ENCODE measurements around the gene HOXB1. TPM values are rescaled to one million over a fixed set of nuclear protein-coding genes. Genes with fewer than 3 reads are reported as not detected.

Gene HOXB1
- total RNA-seq, 1 experiment from 2014 or later: not detected

DNA sequence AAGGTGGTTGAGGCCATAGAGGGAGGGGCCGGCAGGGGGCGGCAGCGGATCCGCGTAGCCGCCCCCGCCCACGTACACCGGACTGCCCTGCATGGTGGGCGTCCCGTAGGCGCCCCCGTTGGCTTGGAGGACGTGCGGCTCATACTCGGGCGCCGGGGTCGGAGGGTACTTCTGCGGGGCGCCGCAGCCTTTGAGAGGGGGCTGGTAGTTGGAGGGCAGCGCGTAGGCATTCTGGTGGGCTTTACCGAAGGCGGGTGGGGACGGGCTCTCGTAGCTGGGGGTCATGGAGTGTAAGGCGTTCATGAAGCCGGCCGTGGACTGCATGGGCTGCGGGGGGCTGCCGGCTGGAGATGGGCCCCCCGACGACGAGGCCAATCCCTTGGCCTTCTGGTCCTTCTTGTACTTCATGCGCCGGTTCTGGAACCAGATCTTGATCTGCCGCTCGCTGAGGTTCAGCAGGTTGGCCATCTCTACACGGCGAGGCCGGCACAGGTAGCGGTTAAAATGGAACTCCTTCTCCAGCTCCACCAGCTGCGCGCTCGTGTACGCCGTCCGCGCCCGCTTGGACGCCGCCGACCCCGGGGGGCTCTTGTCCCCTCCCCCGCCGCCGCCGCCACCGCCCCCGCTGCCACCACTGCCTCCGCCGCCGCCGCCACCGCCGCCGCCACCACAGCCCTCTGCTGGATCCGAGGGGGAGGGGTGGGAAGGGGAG, 19.8 kb upstream of the HOXB1 start:
- no peak overlapping the region for H3K27ac ChIP-seq
- H3K36me3 ChIP-seq (ENCODE audit: low read depth): no peaks in the 10 kb centered on the region
- H3K9me2 ChIP-seq (ENCODE audit: insufficient read depth): no peaks in the 10 kb centered on the region
- H3F3A ChIP-seq (ENCODE audit: insufficient read depth, low read depth): peaks cover 7% of the 10 kb centered on the region; the same call in 1 of the 2 replicates
- H3K4me2 ChIP-seq: no peak overlapping the region
- BruUV-seq (replicated peaks): no TSS peak
- POLR2A ChIA-PET (ENCODE audit: unreplicated experiment): no interaction called here
- no peak overlapping the region for H2AFZ ChIP-seq
- DNase-seq: no peak
- CTCF ChIA-PET: no interaction called here
- no peaks in the 10 kb centered on the region for H3K79me2 ChIP-seq (ENCODE audit: low read depth)
- H3K27me3 ChIP-seq (ENCODE audit: insufficient read depth, low read depth): no peaks in the 10 kb centered on the region
- no peaks in the 10 kb centered on the region for H3K9me3 ChIP-seq (ENCODE audit: insufficient read depth, low read depth)
- no peaks in the 10 kb centered on the region for H3K4me1 ChIP-seq (replicated peaks; ENCODE audit: insufficient read depth)
- intact Hi-C loops (cut with micrococcal nuclease; ENCODE audit: unreplicated experiment): no loop called here
- no peak overlapping the region for H3K4me3 ChIP-seq
- TF ChIP-seq CTCF (conservative IDR thresholded peaks at IDR 0.05): no peak
- no peak for TF ChIP-seq EZH2 (IDR thresholded peaks at IDR 0.05; ENCODE audit: low read depth)
- no peaks in the 10 kb centered on the region for H4K20me1 ChIP-seq (ENCODE audit: insufficient read depth)

DNA sequence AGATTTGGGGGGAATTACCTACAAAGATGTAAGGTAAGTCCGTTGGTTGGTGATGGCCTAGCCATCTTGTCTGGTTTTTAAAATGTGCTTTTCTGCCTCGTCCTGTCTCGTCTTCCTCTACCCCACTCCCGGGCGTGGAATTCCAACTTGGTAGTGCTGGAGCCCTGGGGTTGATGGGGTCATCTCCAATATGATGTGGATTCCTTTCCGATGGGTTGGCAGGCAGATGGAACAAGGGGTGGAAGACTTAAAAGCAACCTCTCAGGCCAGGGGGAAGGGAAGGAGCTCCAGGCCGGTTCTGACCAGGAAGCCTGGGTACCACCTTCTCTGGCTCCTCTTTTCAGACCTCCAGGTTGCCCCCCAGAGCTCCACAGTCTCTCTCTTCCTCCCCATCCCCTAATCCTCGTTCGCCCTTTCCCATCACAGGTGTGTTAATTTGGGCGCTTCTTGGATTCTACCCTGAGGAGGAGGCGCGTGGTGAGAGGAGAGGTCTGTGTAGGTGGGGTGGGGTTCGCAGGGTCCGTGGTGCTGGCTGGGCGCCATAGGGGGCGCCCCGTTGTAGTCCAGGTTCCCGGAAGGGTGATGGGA, 19.2 kb upstream of the HOXB1 start:
- H3K27ac ChIP-seq: no peak overlapping the region
- ChIA-PET CTCF (no interaction called here), POLR2A (ENCODE audit: unreplicated experiment) (no interaction called here)
- no peak for TF ChIP-seq CTCF (conservative IDR thresholded peaks at IDR 0.05)
- no peak for TF ChIP-seq EZH2 (IDR thresholded peaks at IDR 0.05; ENCODE audit: low read depth)
- no peak overlapping the region for H3K4me2 ChIP-seq
- H3K4me1 ChIP-seq (replicated peaks; ENCODE audit: insufficient read depth): no peaks in the 10 kb centered on the region
- H2AFZ ChIP-seq: no peak overlapping the region
- intact Hi-C loops (cut with micrococcal nuclease; ENCODE audit: unreplicated experiment): no loop called here
- H3K4me3 ChIP-seq: no peak overlapping the region
- no peaks in the 10 kb centered on the region for H4K20me1 ChIP-seq (ENCODE audit: insufficient read depth)
- H3K9me2 ChIP-seq (ENCODE audit: insufficient read depth): no peaks in the 10 kb centered on the region
- no peaks in the 10 kb centered on the region for H3K79me2 ChIP-seq (ENCODE audit: low read depth)
- no peaks in the 10 kb centered on the region for H3K36me3 ChIP-seq (ENCODE audit: low read depth)
- no TSS peak for BruUV-seq (replicated peaks)
- no peak for DNase-seq
- peaks cover 7% of the 10 kb centered on the region; the same call in 1 of the 2 replicates for H3F3A ChIP-seq (ENCODE audit: insufficient read depth, low read depth)
- no peaks in the 10 kb centered on the region for H3K27me3 ChIP-seq (ENCODE audit: insufficient read depth, low read depth)
- no peaks in the 10 kb centered on the region for H3K9me3 ChIP-seq (ENCODE audit: insufficient read depth, low read depth)

- DNase-seq: no peak
- ChIA-PET POLR2A (ENCODE audit: unreplicated experiment) (no interaction called here), CTCF (no interaction called here)
- TF ChIP-seq CTCF (conservative IDR thresholded peaks at IDR 0.05) (no peak), EZH2 (IDR thresholded peaks at IDR 0.05; ENCODE audit: low read depth) (no peak)
- H3K27me3 ChIP-seq (ENCODE audit: insufficient read depth, low read depth): no peaks in the 10 kb centered on the region
- H4K20me1 ChIP-seq (ENCODE audit: insufficient read depth): no peaks in the 10 kb centered on the region
- H3K9me3 ChIP-seq (ENCODE audit: insufficient read depth, low read depth): no peaks in the 10 kb centered on the region
- H2AFZ ChIP-seq: no peak overlapping the region
- H3K79me2 ChIP-seq (ENCODE audit: low read depth): no peaks in the 10 kb centered on the region
- no TSS peak for BruUV-seq (replicated peaks)
- no peak overlapping the region for H3K4me2 ChIP-seq
- H3K9me2 ChIP-seq (ENCODE audit: insufficient read depth): no peaks in the 10 kb centered on the region
- H3K4me3 ChIP-seq: no peak overlapping the region
- intact Hi-C loops (cut with micrococcal nuclease; ENCODE audit: unreplicated experiment): no loop called here
- H3K27ac ChIP-seq: no peak overlapping the region
- no peaks in the 10 kb centered on the region for H3K4me1 ChIP-seq (replicated peaks; ENCODE audit: insufficient read depth)
- H3K36me3 ChIP-seq (ENCODE audit: low read depth): no peaks in the 10 kb centered on the region
- H3F3A ChIP-seq (ENCODE audit: insufficient read depth, low read depth): peaks cover 7% of the 10 kb centered on the region; the same call in 1 of the 2 replicates
Measured at GRCh38 chr17:48549281-48549630, 18.4 kb upstream of the HOXB1 start.

Data from PC-9 (cell line).